Mesendoderm (in vitro differentiated cells): Measurements from ENCODE around the gene STRIT1.

Experiments
- DNase-seq: peaks from one replicate; pipeline ENCODE4 v3.0.0; 2013
- H2AK5ac ChIP-seq: 2 replicates; pipeline ENCODE4 v1.6.1; 2013; ENCODE audit warnings: low read length, inconsistent platforms
- H2BK120ac ChIP-seq: 2 replicates; pipeline ENCODE4 v1.6.1; 2013; ENCODE audit warnings: low read depth, mild to moderate bottlenecking, low read length, moderate library complexity, mixed read lengths
- H2BK15ac ChIP-seq: replicated peaks from 2 replicates; pipeline ENCODE4 v1.6.1; 2013; ENCODE audit warnings: low read depth, mild to moderate bottlenecking, moderate library complexity
- H2BK5ac ChIP-seq: 2 replicates; pipeline ENCODE4 v1.6.1; 2013; ENCODE audit warnings: low read length, inconsistent platforms
- H3K18ac ChIP-seq: 2 replicates; pipeline ENCODE4 v1.6.1; 2013; ENCODE audit warnings: mild to moderate bottlenecking, low read length, mixed read lengths
- H3K23ac ChIP-seq: one replicate; pipeline ENCODE4 v1.6.1; 2013; ENCODE audit warnings: low read length
- H3K27ac ChIP-seq: 2 replicates; pipeline ENCODE4 v1.5.1; 2013; ENCODE audit warnings: low read depth, mild to moderate bottlenecking, inconsistent platforms, low read length, moderate library complexity
- H3K27me3 ChIP-seq: 2 replicates; pipeline ENCODE4 v1.6.1; 2013; ENCODE audit warnings: low read length, control low read depth, mild to moderate bottlenecking, inconsistent platforms; ENCODE audit not compliant: insufficient read depth, poor library complexity
- H3K36me3 ChIP-seq: 2 replicates; pipeline ENCODE4 v1.6.1; 2013; ENCODE audit warnings: low read length, inconsistent platforms; ENCODE audit not compliant: control insufficient read depth, insufficient read depth
- H3K4ac ChIP-seq: one replicate; pipeline ENCODE4 v1.6.1; 2013; ENCODE audit warnings: low read depth, mild to moderate bottlenecking, low read length, moderate library complexity
- H3K4me1 ChIP-seq: 2 replicates; pipeline ENCODE4 v1.6.1; 2013; ENCODE audit warnings: low read depth, low read length, inconsistent platforms; ENCODE audit not compliant: control insufficient read depth
- H3K4me2 ChIP-seq: 2 replicates; pipeline ENCODE4 v1.6.1; 2013; ENCODE audit warnings: low read length
- H3K4me3 ChIP-seq: 2 replicates; pipeline ENCODE4 v1.5.1; 2013; ENCODE audit warnings: mild to moderate bottlenecking, low read length
- H3K56ac ChIP-seq: one replicate; pipeline ENCODE4 v1.6.1; 2013; ENCODE audit warnings: low read length
- H3K79me1 ChIP-seq: 2 replicates; pipeline ENCODE4 v1.6.1; 2013; ENCODE audit warnings: low read length, inconsistent platforms
- H3K79me2 ChIP-seq: 2 replicates; pipeline ENCODE4 v1.6.1; 2013; ENCODE audit warnings: mild to moderate bottlenecking, low read length; ENCODE audit not compliant: control insufficient read depth, insufficient read depth
- H3K9ac ChIP-seq: 2 replicates; pipeline ENCODE4 v1.6.1; 2013; ENCODE audit warnings: low read length, inconsistent platforms
- H4K5ac ChIP-seq: one replicate; pipeline ENCODE4 v1.6.1; 2013; ENCODE audit warnings: low read length
- H4K8ac ChIP-seq: one replicate; pipeline ENCODE4 v1.6.1; 2013; ENCODE audit warnings: low read depth, mild to moderate bottlenecking, control low read depth, low read length, moderate library complexity
- WGBS: extraction: QIAGEN DNeasy Blood & Tissue Kit; methylation state at CpG from one replicate; pipeline ENCODE4 v1.1.7; 2013; ENCODE audit warnings: low lambda C conversion rate, missing lambda C conversion rate; ENCODE audit not compliant: insufficient coverage; ENCODE audit errors: extremely low coverage; 5-methylcytosine and 5-hydroxymethylcytosine counted together

The STRIT1 gene

DNA sequence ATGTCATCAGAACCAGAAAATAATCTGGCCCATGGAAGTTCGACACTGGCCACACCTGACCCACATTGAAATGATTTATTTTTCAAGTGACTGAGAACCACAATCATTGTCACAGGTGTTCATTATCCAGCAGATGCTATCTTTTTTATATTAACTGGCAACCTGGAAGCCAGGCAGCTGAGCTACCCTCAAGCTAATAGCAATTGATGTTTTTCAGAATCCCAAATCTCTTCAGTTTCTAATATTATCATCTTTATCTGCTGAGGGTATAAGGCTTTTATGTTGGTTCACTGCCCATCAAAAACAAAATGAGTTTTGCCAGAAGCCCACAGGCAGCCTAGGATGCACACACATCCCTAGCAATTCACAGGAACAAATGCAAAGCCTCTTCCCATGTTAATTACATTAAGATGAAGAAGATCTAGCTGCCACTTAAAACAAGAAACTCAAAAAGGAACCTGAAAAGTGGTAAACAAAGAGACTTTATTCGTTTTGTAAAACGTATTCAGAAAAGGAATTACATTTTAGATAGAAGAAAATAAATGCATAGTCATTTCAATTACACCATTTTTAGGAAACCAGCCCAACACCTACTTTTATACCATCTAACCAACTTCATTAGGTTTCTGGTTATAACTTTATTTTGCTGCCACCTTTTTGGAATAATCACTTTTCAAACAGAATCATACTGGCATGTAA is 40.9 kb upstream of the STRIT1 start:
- no peak overlapping the region for H3K23ac ChIP-seq
- WGBS, result no CpG with 5 or more reads among the region's 3 CpGs
- DNase-seq, result no peak
- no peak overlapping the region for H4K8ac ChIP-seq
- no peak overlapping the region for H3K18ac ChIP-seq
- no peak overlapping the region for H3K4me3 ChIP-seq
- H3K4me1 ChIP-seq, result no peaks in the 10 kb centered on the region
- H3K4me2 ChIP-seq, result no peak overlapping the region
- H2BK15ac ChIP-seq, result no peak overlapping the region
- H2AK5ac ChIP-seq, result no peak overlapping the region
- H2BK120ac ChIP-seq, result no peak overlapping the region
- no peaks in the 10 kb centered on the region for H3K79me2 ChIP-seq
- H3K27ac ChIP-seq, result no peak overlapping the region
- H3K56ac ChIP-seq, result no peak overlapping the region
- no peak overlapping the region for H3K4ac ChIP-seq
- no peaks in the 10 kb centered on the region for H3K27me3 ChIP-seq
- H4K5ac ChIP-seq, result no peak overlapping the region
- no peaks in the 10 kb centered on the region for H3K79me1 ChIP-seq
- H2BK5ac ChIP-seq, result no peak overlapping the region
- H3K36me3 ChIP-seq, result no peaks in the 10 kb centered on the region
- H3K9ac ChIP-seq, result no peak overlapping the region

GRCh38 chr3:155332716-155333115 is 39.2 kb upstream of the STRIT1 start:
- Histone ChIP-seq H3K27ac (no peak overlapping the region), H3K23ac (no peak overlapping the region), H3K27me3 (no peaks in the 10 kb centered on the region), H2BK5ac (no peak overlapping the region), H3K4me3 (no peak overlapping the region), H2BK15ac (no peak overlapping the region), H3K4ac (no peak overlapping the region), H4K8ac (no peak overlapping the region), H3K79me1 (no peaks in the 10 kb centered on the region), H3K4me2 (no peak overlapping the region), H2AK5ac (no peak overlapping the region), H3K36me3 (no peaks in the 10 kb centered on the region), H3K79me2 (no peaks in the 10 kb centered on the region), H3K4me1 (no peaks in the 10 kb centered on the region), H3K9ac (no peak overlapping the region), H2BK120ac (no peak overlapping the region), H3K18ac (no peak overlapping the region), H3K56ac (no peak overlapping the region), H4K5ac (no peak overlapping the region)
- no peak for DNase-seq
- WGBS, result no CpG with 5 or more reads among the region's 4 CpGs

DNA sequence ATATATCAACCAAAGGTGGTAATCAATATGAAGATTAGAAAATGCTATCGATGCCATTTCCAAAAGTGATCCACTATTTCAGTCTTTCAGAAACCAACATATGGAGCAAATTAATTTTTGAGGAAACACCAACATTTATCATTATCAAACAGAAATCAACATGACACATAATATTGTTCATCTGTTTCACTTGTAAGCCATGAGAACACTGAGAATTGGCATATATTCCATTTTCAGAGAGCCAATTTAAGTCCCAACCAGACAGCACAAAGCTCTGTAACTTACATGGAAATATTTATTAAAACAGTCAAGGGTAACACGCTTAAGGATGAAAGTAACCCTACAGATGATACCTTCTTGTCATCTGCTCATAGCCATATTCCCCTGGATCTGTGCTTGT is 37.6 kb upstream of the STRIT1 start:
- H4K5ac ChIP-seq, result no peak overlapping the region
- no peak overlapping the region for H4K8ac ChIP-seq
- H3K4ac ChIP-seq, result no peak overlapping the region
- H3K27ac ChIP-seq, result no peak overlapping the region
- H3K27me3 ChIP-seq, result no peaks in the 10 kb centered on the region
- no peak overlapping the region for H2AK5ac ChIP-seq
- no peak overlapping the region for H2BK120ac ChIP-seq
- no peak overlapping the region for H3K56ac ChIP-seq
- no peak overlapping the region for H3K18ac ChIP-seq
- H3K4me2 ChIP-seq, result no peak overlapping the region
- H2BK15ac ChIP-seq, result no peak overlapping the region
- H3K79me2 ChIP-seq, result no peaks in the 10 kb centered on the region
- no peak overlapping the region for H3K4me3 ChIP-seq
- H2BK5ac ChIP-seq, result no peak overlapping the region
- WGBS, result no CpG with 5 or more reads among the region's 2 CpGs
- H3K36me3 ChIP-seq, result no peaks in the 10 kb centered on the region
- DNase-seq, result no peak
- H3K4me1 ChIP-seq, result peaks cover 4% of the 10 kb centered on the region
- no peak overlapping the region for H3K9ac ChIP-seq
- H3K79me1 ChIP-seq, result no peaks in the 10 kb centered on the region
- no peak overlapping the region for H3K23ac ChIP-seq

DNA sequence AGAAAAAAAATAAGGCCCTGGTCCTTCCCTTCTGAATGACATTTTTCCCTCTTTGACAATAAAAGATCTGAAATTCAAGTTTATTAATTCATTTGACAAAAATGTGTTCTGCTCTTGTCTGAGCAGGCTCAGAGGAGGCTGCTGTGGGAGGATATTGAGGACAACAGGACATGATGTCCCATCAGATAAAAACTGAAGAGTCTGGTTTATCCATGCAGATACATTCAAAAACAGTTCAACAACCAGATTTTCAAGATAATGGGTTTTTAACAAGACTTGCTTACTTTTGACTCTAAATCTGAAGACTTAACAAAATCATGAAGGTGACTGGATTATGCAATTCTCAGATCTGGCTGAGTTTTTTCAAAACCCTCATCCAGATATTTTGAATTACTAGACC is 36.9 kb upstream of the STRIT1 start:
- Histone ChIP-seq H3K9ac (no peak overlapping the region), H3K27me3 (no peaks in the 10 kb centered on the region), H3K4me3 (no peak overlapping the region), H3K4ac (no peak overlapping the region), H2BK5ac (no peak overlapping the region), H3K79me2 (no peaks in the 10 kb centered on the region), H3K56ac (no peak overlapping the region), H3K36me3 (no peaks in the 10 kb centered on the region), H3K23ac (no peak overlapping the region), H3K27ac (no peak overlapping the region), H3K79me1 (no peaks in the 10 kb centered on the region), H3K4me2 (no peak overlapping the region), H2AK5ac (no peak overlapping the region), H2BK15ac (no peak overlapping the region), H2BK120ac (no peak overlapping the region), H4K8ac (no peak overlapping the region), H3K4me1 (peaks cover 4% of the 10 kb centered on the region), H4K5ac (no peak overlapping the region), H3K18ac (no peak overlapping the region)
- no peak for DNase-seq

GRCh38 chr3:155329513-155330048 is 36.1 kb upstream of the STRIT1 start:
- Histone ChIP-seq H3K79me1 (no peaks in the 10 kb centered on the region), H2BK5ac (no peak overlapping the region), H3K27me3 (no peaks in the 10 kb centered on the region), H2BK15ac (no peak overlapping the region), H3K4me3 (no peak overlapping the region), H3K36me3 (no peaks in the 10 kb centered on the region), H3K23ac (no peak overlapping the region), H3K18ac (no peak overlapping the region), H3K4me2 (no peak overlapping the region), H3K56ac (no peak overlapping the region), H2AK5ac (no peak overlapping the region), H3K79me2 (no peaks in the 10 kb centered on the region), H3K9ac (no peak overlapping the region), H3K4ac (no peak overlapping the region), H3K27ac (no peak overlapping the region), H3K4me1 (peaks cover 4% of the 10 kb centered on the region), H4K8ac (no peak overlapping the region), H4K5ac (no peak overlapping the region), H2BK120ac (no peak overlapping the region)
- no CpG with 5 or more reads among the region's 6 CpGs for WGBS
- DNase-seq, result no peak

DNA sequence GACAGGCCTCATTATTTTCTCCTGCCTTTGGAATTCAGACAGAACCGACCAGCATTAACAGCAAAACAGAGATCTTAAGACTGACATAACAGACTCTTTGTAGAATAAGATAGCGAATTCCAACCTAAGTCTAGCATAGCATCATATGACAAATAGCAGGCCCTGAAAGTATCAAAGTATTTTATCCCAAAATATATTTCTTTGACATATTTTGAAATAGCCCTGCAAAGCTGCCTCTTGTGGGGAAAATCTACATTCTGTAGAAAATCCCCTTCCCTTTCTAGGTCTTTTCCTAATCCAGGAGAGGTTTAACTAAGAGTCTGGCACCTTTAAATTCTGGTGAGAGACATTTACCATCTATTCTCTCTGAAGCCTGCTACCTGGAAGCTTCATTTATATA is 34.4 kb upstream of the STRIT1 start:
- WGBS, result no CpG with 5 or more reads among the region's 2 CpGs
- Histone ChIP-seq H3K27ac (no peak overlapping the region), H2BK120ac (no peak overlapping the region), H3K18ac (peak overlapping the region; percentile 51), H2BK15ac (no peak overlapping the region), H3K56ac (no peak overlapping the region), H3K4me1 (peaks cover 4% of the 10 kb centered on the region), H2AK5ac (no peak overlapping the region), H4K8ac (no peak overlapping the region), H3K23ac (no peak overlapping the region), H3K36me3 (no peaks in the 10 kb centered on the region), H2BK5ac (no peak overlapping the region), H3K4me2 (no peak overlapping the region), H4K5ac (no peak overlapping the region), H3K9ac (no peak overlapping the region), H3K27me3 (no peaks in the 10 kb centered on the region), H3K79me2 (no peaks in the 10 kb centered on the region), H3K4me3 (no peak overlapping the region), H3K4ac (no peak overlapping the region), H3K79me1 (no peaks in the 10 kb centered on the region)
- peak; percentile 56 for DNase-seq
